OCI-LY3 (cell line): ENCODE results near the gene ARHGEF6.

Experiments
- H2AFZ ChIP-seq: fragments of 200-600, 300-600 bp; shearing (Covaris generic); 2 replicates; pipeline ENCODE4 v1.6.0; 2014; ENCODE audit warnings: antibody characterized with exemption, low read depth, low read length
- H3K27ac ChIP-seq: fragments of 200-600, 300-600 bp; sonication (generic); 2 replicates; pipeline ENCODE4 v1.5.1; 2014; ENCODE audit warnings: mild to moderate bottlenecking, low read length, moderate library complexity, mixed read lengths
- H3K27me3 ChIP-seq: fragments of 200-600, 300-600 bp; sonication (generic); 2 replicates; pipeline ENCODE4 v1.6.1; 2014; ENCODE audit warnings: low read depth, low read length, mixed read lengths
- H3K36me3 ChIP-seq: fragments of 200-600, 300-600 bp; sonication (generic); replicated peaks from 2 replicates; pipeline ENCODE3; 2014; ENCODE audit warnings: low read depth, low read length, mixed read lengths
- H3K4me1 ChIP-seq: fragments of 300-600, 200-600 bp; sonication (generic); 2 replicates; pipeline ENCODE4 v1.6.1; 2014; ENCODE audit warnings: low read length, mixed read lengths
- H3K4me2 ChIP-seq: fragments of 200-600, 300-600 bp; sonication (generic); 2 replicates; pipeline ENCODE4 v1.6.1; 2014; ENCODE audit warnings: low read length, mixed read lengths
- H3K4me3 ChIP-seq: fragments of 300-600, 200-600 bp; sonication (generic); 2 replicates; pipeline ENCODE4 v1.5.1; 2014; ENCODE audit warnings: antibody characterized with exemption, mild to moderate bottlenecking, low read length, moderate library complexity
- H3K79me2 ChIP-seq: fragments of 300-600, 200-600 bp; shearing (Covaris generic); 2 replicates; pipeline ENCODE4 v1.6.1; 2014; ENCODE audit warnings: mild to moderate bottlenecking, low read length, mixed read lengths
- H3K9ac ChIP-seq: fragments of 300-600, 200-600 bp; shearing (Covaris generic); 2 replicates; pipeline ENCODE4 v1.6.0; 2014; ENCODE audit warnings: mild to moderate bottlenecking, low read length, moderate library complexity
- H3K9me3 ChIP-seq: fragments of 200-600, 300-600 bp; shearing (Covaris generic); 2 replicates; pipeline ENCODE4 v1.6.1; 2014; ENCODE audit warnings: low read length, mixed read lengths; ENCODE audit not compliant: insufficient read depth
- H4K20me1 ChIP-seq: fragments of 200-600, 300-600 bp; sonication (generic); 2 replicates; pipeline ENCODE4 v1.6.1; 2016; ENCODE audit warnings: low read length, mixed read lengths; ENCODE audit not compliant: insufficient read depth
- EZH2phosphoT487 ChIP-seq: fragments of 200-600 bp; shearing (Covaris generic); IDR thresholded peaks from 2 replicates; pipeline ENCODE4 v1.6.1; 2018; ENCODE audit warnings: antibody characterized with exemption, mixed run types, low read depth
- TF ChIP-seq, protein P1 (sequence below): fragments of 200-600, 300-600 bp; sonication (generic); IDR thresholded peaks from 2 replicates; pipeline ENCODE4 v1.5.1; 2014; ENCODE audit warnings: antibody characterized with exemption, low read length, low read depth

ARHGEF6 gene

DNA sequence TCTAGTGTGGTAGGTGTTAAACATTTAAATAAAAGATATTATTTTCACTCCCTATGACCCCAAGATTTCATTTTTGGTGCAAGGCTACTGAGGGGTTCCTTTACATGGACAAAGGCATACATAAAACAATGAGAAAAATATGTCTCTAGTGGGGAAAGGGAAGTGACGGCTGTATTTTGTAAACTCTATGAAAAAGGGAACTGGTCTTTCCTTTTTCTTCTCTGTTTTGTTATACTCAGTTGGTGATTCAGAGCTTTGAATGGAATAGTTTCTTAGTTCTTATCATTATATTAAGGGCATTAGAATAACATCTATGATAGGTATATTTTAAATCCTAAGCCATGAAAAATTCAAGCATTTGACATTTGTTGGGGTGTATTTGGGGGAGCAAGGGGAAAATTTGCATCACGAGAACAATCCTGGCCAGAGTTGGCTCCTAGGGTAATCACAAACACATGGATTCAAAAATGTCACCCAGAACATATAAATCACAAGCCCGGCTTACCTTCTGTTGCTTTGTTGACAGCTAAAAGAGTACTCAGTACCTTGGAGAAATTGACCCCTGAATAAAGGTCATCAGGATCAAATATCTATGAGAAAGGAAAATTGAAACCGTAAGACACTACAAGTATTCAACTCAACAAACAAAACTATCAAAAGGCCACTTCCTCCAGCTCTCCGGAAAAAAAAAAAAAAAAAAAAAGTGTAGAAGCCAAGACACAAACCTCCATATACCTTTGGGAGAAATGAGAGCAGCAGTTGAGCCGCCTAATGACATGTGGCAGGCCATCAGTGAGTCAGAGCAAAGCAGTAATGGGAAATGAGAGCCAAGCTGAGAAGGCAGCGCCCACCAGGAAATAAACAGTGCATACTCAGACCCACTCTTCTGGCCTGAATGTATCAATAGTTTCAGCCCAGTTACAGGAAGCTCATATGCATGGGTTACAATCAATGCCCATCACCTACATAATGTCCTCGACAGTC lies 33.4 kb downstream of the ARHGEF6 start:
- Histone ChIP-seq H3K27me3 (no peaks in the 10 kb centered on the region), H3K79me2 (no peaks in the 10 kb centered on the region), H3K4me3 (no peak overlapping the region), H3K9me3 (no peaks in the 10 kb centered on the region), H4K20me1 (no peaks in the 10 kb centered on the region), H3K4me2 (peak overlapping the region; percentile 16; the same call in 1 of the 2 replicates), H3K9ac (no peak overlapping the region), H3K4me1 (peaks cover 27% of the 10 kb centered on the region), H2AFZ (no peak overlapping the region), H3K36me3 (no peaks in the 10 kb centered on the region), H3K27ac (no peak overlapping the region)
- TF ChIP-seq, protein P1, sequence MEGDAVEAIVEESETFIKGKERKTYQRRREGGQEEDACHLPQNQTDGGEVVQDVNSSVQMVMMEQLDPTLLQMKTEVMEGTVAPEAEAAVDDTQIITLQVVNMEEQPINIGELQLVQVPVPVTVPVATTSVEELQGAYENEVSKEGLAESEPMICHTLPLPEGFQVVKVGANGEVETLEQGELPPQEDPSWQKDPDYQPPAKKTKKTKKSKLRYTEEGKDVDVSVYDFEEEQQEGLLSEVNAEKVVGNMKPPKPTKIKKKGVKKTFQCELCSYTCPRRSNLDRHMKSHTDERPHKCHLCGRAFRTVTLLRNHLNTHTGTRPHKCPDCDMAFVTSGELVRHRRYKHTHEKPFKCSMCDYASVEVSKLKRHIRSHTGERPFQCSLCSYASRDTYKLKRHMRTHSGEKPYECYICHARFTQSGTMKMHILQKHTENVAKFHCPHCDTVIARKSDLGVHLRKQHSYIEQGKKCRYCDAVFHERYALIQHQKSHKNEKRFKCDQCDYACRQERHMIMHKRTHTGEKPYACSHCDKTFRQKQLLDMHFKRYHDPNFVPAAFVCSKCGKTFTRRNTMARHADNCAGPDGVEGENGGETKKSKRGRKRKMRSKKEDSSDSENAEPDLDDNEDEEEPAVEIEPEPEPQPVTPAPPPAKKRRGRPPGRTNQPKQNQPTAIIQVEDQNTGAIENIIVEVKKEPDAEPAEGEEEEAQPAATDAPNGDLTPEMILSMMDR: no peak
- no peak for TF ChIP-seq EZH2phosphoT487

DNA sequence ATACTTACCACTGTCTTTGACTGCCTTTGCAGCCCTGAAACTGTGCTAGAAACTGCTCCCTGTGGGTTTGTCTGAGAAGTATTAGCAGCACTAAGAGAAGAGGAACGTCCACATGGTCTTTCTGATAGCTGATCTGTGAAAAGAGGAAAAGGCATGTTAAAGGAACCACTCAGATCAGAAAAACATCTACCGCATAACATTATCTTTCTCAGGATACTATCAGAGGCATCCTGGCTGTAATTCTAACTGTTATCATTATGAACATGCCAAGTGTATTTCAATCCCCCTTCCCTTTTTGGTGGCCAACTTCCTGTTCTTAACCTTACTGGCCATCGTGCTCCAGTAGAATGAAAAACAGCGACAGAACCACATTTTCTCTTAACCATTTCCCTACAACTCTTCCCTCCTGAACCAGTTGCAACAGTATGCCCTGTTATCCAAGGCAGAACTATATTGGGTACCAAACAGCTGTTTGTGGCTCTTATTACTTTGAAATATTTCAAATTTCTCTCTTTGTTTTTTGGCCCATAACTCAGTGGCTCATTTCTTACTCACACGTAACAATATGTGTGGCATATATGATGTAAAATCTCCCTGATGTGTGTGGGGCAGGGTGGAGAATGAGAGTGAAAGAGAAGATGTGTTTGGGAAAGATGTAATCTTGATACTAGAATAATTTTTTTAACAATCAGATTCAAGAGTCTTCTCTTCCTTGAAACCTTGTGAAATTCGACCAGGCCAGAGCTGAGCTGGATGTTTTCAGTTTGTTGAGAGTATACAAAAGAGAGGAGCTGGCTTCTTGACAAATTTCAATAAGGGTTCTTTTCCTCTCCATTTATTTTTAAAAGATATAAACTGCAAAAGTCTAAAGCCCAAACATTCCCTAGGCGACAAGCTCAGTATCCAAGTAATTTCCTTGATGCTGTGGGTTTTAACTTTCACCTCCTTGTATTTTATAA lies 35.2 kb downstream of the ARHGEF6 start:
- Histone ChIP-seq H3K27ac (no peak overlapping the region), H3K4me1 (peaks cover 27% of the 10 kb centered on the region), H3K9me3 (no peaks in the 10 kb centered on the region), H4K20me1 (no peaks in the 10 kb centered on the region), H3K79me2 (no peaks in the 10 kb centered on the region), H3K4me3 (no peak overlapping the region), H3K27me3 (no peaks in the 10 kb centered on the region), H3K36me3 (no peaks in the 10 kb centered on the region), H3K9ac (no peak overlapping the region), H3K4me2 (no peak overlapping the region), H2AFZ (no peak overlapping the region)
- TF ChIP-seq, protein P1: no peak
- TF ChIP-seq EZH2phosphoT487: no peak

DNA sequence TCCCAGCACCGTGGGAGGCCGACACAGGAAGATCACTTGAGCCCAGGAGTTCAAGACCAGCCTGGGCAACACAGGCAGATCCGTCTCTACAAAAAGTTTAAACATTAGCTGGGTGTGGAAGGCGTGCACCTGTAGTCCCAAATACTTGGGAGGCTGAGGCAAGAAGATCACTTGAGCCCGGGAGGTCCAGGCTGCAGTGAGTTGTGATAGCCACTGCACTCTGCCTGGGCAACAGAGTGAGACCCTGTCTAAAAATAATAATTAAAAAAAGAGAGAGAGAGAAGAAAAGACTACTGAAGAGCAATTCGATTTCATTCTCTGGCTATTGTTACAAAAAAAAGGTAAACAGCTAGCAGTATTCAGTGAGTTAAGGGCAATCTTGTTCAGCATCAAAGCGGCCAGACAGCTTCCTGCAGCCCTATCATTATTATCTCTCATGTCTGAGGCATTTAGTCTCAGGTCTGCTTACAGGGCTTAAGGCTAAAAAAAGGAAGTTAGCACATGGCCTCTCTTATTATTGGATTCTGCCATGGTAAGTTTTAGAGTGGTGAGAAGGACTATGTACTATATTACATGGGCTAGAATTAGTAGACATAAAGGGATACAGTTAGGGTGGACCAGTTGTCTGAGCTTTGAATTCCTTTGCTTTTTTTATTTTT lies 37.9 kb downstream of the ARHGEF6 start:
- TF ChIP-seq, protein P1: no peak
- no peak for TF ChIP-seq EZH2phosphoT487
- no peak overlapping the region for H3K4me2 ChIP-seq
- no peaks in the 10 kb centered on the region for H3K36me3 ChIP-seq
- no peaks in the 10 kb centered on the region for H4K20me1 ChIP-seq
- H3K27me3 ChIP-seq: no peaks in the 10 kb centered on the region
- peaks cover 14% of the 10 kb centered on the region for H3K4me1 ChIP-seq
- no peak overlapping the region for H3K9ac ChIP-seq
- H3K9me3 ChIP-seq: no peaks in the 10 kb centered on the region
- H3K4me3 ChIP-seq: no peak overlapping the region
- no peak overlapping the region for H3K27ac ChIP-seq
- H2AFZ ChIP-seq: no peak overlapping the region
- no peaks in the 10 kb centered on the region for H3K79me2 ChIP-seq
